K562 (cell line): Measurements from ENCODE around the gene HSPB6. TPM values are rescaled to one million over a fixed set of nuclear protein-coding genes. Genes with fewer than 3 reads are reported as not detected.

ENCODE experiments used
- ATAC-seq: fragments of 200-7000 bp; cut with Tn5 transposase; 3 replicates; pipeline ENCODE4 v1.9.1; 2020; ENCODE audit warnings: moderate library complexity
- BruUV-seq: library from RNA; stranded (reverse); fragments of 400-500 nt; replicated peaks from 2 replicates; lab custom pipeline; 2021; lab: Mats Ljungman, UMichigan
- CTCF ChIA-PET: fragments of 300-600 bp; formaldehyde crosslinking; extraction: SDS; loops from one replicate; lab custom pipeline; 2021; ENCODE audit warnings: low intra/inter-chr PET ratio; lab: Yijun Ruan, JAX
- POLR2A ChIA-PET: fragments of 300-600, 350-650 bp; sonication (Branson Sonifier 250); formaldehyde crosslinking; extraction: SDS; loops from one replicate; lab custom pipeline; 2021; ENCODE audit warnings: antibody characterized with exemption, inconsistent platforms; lab: Yijun Ruan, JAX
- DNase-seq, 4 experiments: peaks; one replicate each; pipeline versions ENCODE4 v3.0.0 to v3.0.0-alpha.2; 2011 to 2018; ENCODE audit warnings: low spot score in 3 of 4, mixed read lengths in 3 of 4; ENCODE audit errors: extremely low read depth in 1 of 4
- FAIRE-seq: peaks from 2 replicates; lab custom pipeline; 2011; peaks lifted over from hg19 to GRCh38; lab: Jason Lieb, UNC
- H2AFZ ChIP-seq: 2 replicates; pipeline ENCODE4 v1.6.0; 2011; ENCODE audit warnings: low read depth, low read length, control low read depth, inconsistent platforms
- H3K27ac ChIP-seq: fragments of 200-600 bp; 3 replicates; pipeline ENCODE4 v1.8.0; 2011; ENCODE audit warnings: low read depth, mild to moderate bottlenecking, control low read depth, inconsistent platforms, low read length, moderate library complexity, mixed read lengths; ENCODE audit errors: extremely low read depth
- H3K27me3 ChIP-seq, 2 experiments: fragments of 300-600 bp in 1 of 2; 2 replicates in 1 of 2; 3 replicates in 1 of 2; pipeline versions ENCODE4 v1.6.0 to v1.8.0; 2011; ENCODE audit warnings: inconsistent platforms in 2 of 2, low read length in 2 of 2, mild to moderate bottlenecking in 1 of 2, mixed read lengths in 1 of 2, moderate library complexity in 1 of 2; ENCODE audit not compliant: control insufficient read depth in 2 of 2, insufficient read depth in 2 of 2
- H3K36me3 ChIP-seq: fragments of 300-600 bp; 3 replicates; pipeline ENCODE4 v1.8.0; 2011; ENCODE audit warnings: mild to moderate bottlenecking, low read length, inconsistent platforms; ENCODE audit not compliant: control insufficient read depth, insufficient read depth
- H3K4me1 ChIP-seq, 2 experiments: fragments of 200-600 bp in 1 of 2; replicated peaks in 1 of 2; 2 replicates in 1 of 2; 3 replicates in 1 of 2; pipeline versions ENCODE4 v1.5.1 to v1.8.0; 2011; ENCODE audit warnings: inconsistent platforms in 2 of 2, low read length in 2 of 2, mild to moderate bottlenecking in 1 of 2, mixed read lengths in 1 of 2, moderate library complexity in 1 of 2; ENCODE audit not compliant: control insufficient read depth in 2 of 2, insufficient read depth in 2 of 2
- H3K4me2 ChIP-seq: 2 replicates; pipeline ENCODE4 v1.6.1; 2011; ENCODE audit warnings: low read length, control low read depth, inconsistent platforms, mixed read lengths; ENCODE audit not compliant: insufficient read depth
- H3K4me3 ChIP-seq: fragments of 200-600 bp; sonication (generic), shearing (Covaris generic); 2 replicates; pipeline ENCODE4 v1.5.1; 2016; ENCODE audit warnings: control low read depth, inconsistent platforms
- H3K79me2 ChIP-seq: fragments of 200-600 bp; 3 replicates; pipeline ENCODE4 v1.8.0; 2011; ENCODE audit warnings: low read length, inconsistent platforms; ENCODE audit not compliant: control insufficient read depth, insufficient read depth
- H3K9ac ChIP-seq, 2 experiments: 2 replicates each; pipeline versions ENCODE4 v1.6.0 to v1.6.1; 2011; ENCODE audit warnings: low read depth in 2 of 2, low read length in 2 of 2, control low read depth in 1 of 2, inconsistent platforms in 1 of 2, mild to moderate bottlenecking in 1 of 2, mixed read lengths in 1 of 2; ENCODE audit not compliant: insufficient read depth in 1 of 2
- H3K9me1 ChIP-seq: one replicate; pipeline ENCODE4 v1.6.0; 2011; ENCODE audit warnings: inconsistent platforms, mild to moderate bottlenecking, low read length, moderate library complexity; ENCODE audit not compliant: control insufficient read depth, insufficient read depth
- H3K9me3 ChIP-seq: replicated peaks from 2 replicates; pipeline ENCODE4 v1.5.1; 2011; ENCODE audit warnings: low read depth, low read length, inconsistent platforms; ENCODE audit not compliant: control insufficient read depth, insufficient read depth
- H4K20me1 ChIP-seq: replicated peaks from 2 replicates; pipeline ENCODE4 v1.6.1; 2011; ENCODE audit warnings: low read length, inconsistent platforms, mixed read lengths; ENCODE audit not compliant: control insufficient read depth, insufficient read depth
- ARHGAP35 ChIP-seq: fragments of 450-650 bp; IDR thresholded peaks from 2 replicates; pipeline ENCODE4 v1.6.1; 2018; ENCODE audit not compliant: partially characterized antibody
- C11orf30 ChIP-seq: fragments of 450-650 bp; IDR thresholded peaks from 2 replicates; pipeline ENCODE4 v1.6.1; 2016; ENCODE audit warnings: low read depth, mild to moderate bottlenecking
- E2F8 ChIP-seq: fragments of 450-650 bp; IDR thresholded peaks from 2 replicates; pipeline ENCODE4 v1.7.1; 2018; ENCODE audit warnings: mild to moderate bottlenecking, low read depth; ENCODE audit not compliant: partially characterized antibody
- FOXA3 ChIP-seq, 2 experiments: fragments of 450-650 bp in 1 of 2; sonication (generic) in 1 of 2; formaldehyde crosslinking; IDR thresholded peaks in 1 of 2; conservative IDR thresholded peaks in 1 of 2; 2 replicates each; pipeline versions ENCODE4 v1.4.0 to v1.8.0; 2020 to 2022; ENCODE audit warnings: mild to moderate bottlenecking in 2 of 2, missing genetic modification reagents in 1 of 2
- GABPB1 ChIP-seq: sonication (generic); formaldehyde crosslinking; IDR thresholded peaks from 2 replicates; pipeline ENCODE4 v1.8.0; 2022; ENCODE audit warnings: mild to moderate bottlenecking, missing genetic modification reagents
- GTF2E2 ChIP-seq: fragments of 200-800 bp; sonication (Bioruptor generic); IDR thresholded peaks from 2 replicates; pipeline ENCODE4 v1.6.1; 2016; ENCODE audit warnings: missing genetic modification characterization, missing compliant biosample characterization
- MBD2 ChIP-seq: sonication (generic); IDR thresholded peaks from 2 replicates; pipeline ENCODE4 v1.6.1; 2016; ENCODE audit warnings: low read depth, borderline replicate concordance
- MCM3 ChIP-seq: fragments of 450-650 bp; IDR thresholded peaks from 2 replicates; pipeline ENCODE4 v1.6.1; 2016
- MTA3 ChIP-seq: fragments of 450-650 bp; formaldehyde crosslinking; IDR thresholded peaks from 2 replicates; pipeline ENCODE4 v1.6.1; 2017; ENCODE audit warnings: mild to moderate bottlenecking, borderline replicate concordance
- PCBP1 ChIP-seq: fragments of 200-400 bp; formaldehyde crosslinking; IDR thresholded peaks from 2 replicates; pipeline ENCODE4 v1.6.1; 2018; ENCODE audit warnings: mild to moderate bottlenecking, low read depth, low read length; ENCODE audit not compliant: poor library complexity, severe bottlenecking
- PURB ChIP-seq: sonication (generic); formaldehyde crosslinking; IDR thresholded peaks from 2 replicates; pipeline ENCODE4 v1.9.0; 2021; ENCODE audit warnings: low read depth, mild to moderate bottlenecking, missing genetic modification reagents
- SRSF3 ChIP-seq: fragments of 200-400 bp; formaldehyde crosslinking; IDR thresholded peaks from 2 replicates; pipeline ENCODE4 v1.6.1; 2016; ENCODE audit warnings: mild to moderate bottlenecking, low read length, moderate library complexity; ENCODE audit not compliant: insufficient read depth
- STAG1 ChIP-seq: sonication (generic); formaldehyde crosslinking; IDR thresholded peaks from 2 replicates; pipeline ENCODE4 v1.5.0; 2020; ENCODE audit warnings: missing genetic modification reagents, borderline replicate concordance
- TAF1 ChIP-seq: IDR thresholded peaks from 2 replicates; pipeline ENCODE4 v1.6.1; 2011; ENCODE audit warnings: mild to moderate bottlenecking, low read length, moderate library complexity; ENCODE audit not compliant: insufficient read depth, control insufficient read depth, severe bottlenecking; ENCODE audit errors: extremely low read depth
- ZFX ChIP-seq: sonication (generic); formaldehyde crosslinking; IDR thresholded peaks from 2 replicates; pipeline ENCODE4 v1.8.0; 2022; ENCODE audit warnings: mild to moderate bottlenecking, missing genetic modification reagents, moderate library complexity
- ZNF444 ChIP-seq: fragments of 250-450 bp; sonication (Bioruptor Pico); IDR thresholded peaks from 2 replicates; pipeline ENCODE4 v1.4.0; 2020; ENCODE audit warnings: mild to moderate bottlenecking, moderate library complexity
- WGBS: fragments of 100-300 bp; shearing (Covaris generic); methylation state at CpG from one replicate; pipeline ENCODE4 v1.1.6; 2016; ENCODE audit warnings: low coverage, mixed read lengths; ENCODE audit not compliant: insufficient coverage; ENCODE audit errors: missing lambda C conversion rate; 5-methylcytosine and 5-hydroxymethylcytosine counted together
- in situ Hi-C: fragments of 300-500 bp; cut with MboI; formaldehyde crosslinking; loops from 4 replicates; pipeline ENCODE4 v1.15.0; 2018; ENCODE audit warnings: inconsistent platforms, mixed read lengths
- intact Hi-C: fragments of 100-400 bp; cut with micrococcal nuclease; formaldehyde crosslinking; loops from 2 replicates; pipeline ENCODE4 v1.14.2; 2022
- polyA plus RNA-seq, 8 experiments: library from polyadenylated mRNA; depleted of rRNA in 4 of 8; stranded (reverse) in 5 of 8; unstranded in 3 of 8; fragments of >200 nt; fragmentation: Nextera tagmentation in 2 of 8; fragmentation: Illumina TruSeq in 1 of 8; extraction: Ambion mirVana in 2 of 8; extraction: Trizol in 1 of 8; gene quantifications; 2 replicates each; pipeline versions ENCODE4 v1.2.1 to v1.2.3, GENCODE V29; 2011 to 2014; ENCODE audit warnings: inconsistent platforms in 1 of 8, missing spikeins in 1 of 8
- total RNA-seq, 7 experiments: library from RNA; depleted of rRNA in 6 of 7; stranded (reverse); fragments of >200 nt in 6 of 7; fragmentation: Illumina TruSeq in 2 of 7; extraction: Trizol in 2 of 7; gene quantifications; 2 replicates each; pipeline versions ENCODE4 v1.2.1 to v1.2.3, GENCODE V29; 2011 to 2021; ENCODE audit warnings: low replicate concordance in 1 of 7
- TF ChIP-seq, protein P1 (sequence below), 2 experiments: fragments of 250-450 bp in 1 of 2; fragments of 450-650 bp in 1 of 2; sonication (Bioruptor Pico) in 1 of 2; IDR thresholded peaks; 2 replicates each; pipeline versions ENCODE4 v1.6.1 to v1.8.0; 2016 to 2021; ENCODE audit warnings: mild to moderate bottlenecking in 2 of 2, moderate library complexity in 2 of 2, missing compliant biosample characterization in 1 of 2, missing genetic modification characterization in 1 of 2

Gene HSPB6
- total and polyA plus RNA-seq, 9 of the 15 experiments (the other 6 are each of a cell fraction or from before 2014, with no cell fraction given) = 0.55 TPM; not detected in 8

- FAIRE-seq = peak; percentile 95
- H3K4me1 ChIP-seq = peaks cover 27 to 47% of the 10 kb centered on the region in 2 experiments; a peak in 4 of 5 replicates
- TF ChIP-seq TAF1 (peak; percentile 43), ARHGAP35 (no peak), MBD2 (peak; percentile 81), GABPB1 (CRISPR knock-in tag) (peak; percentile 98), ZNF444 (CRISPR knock-in tag) (no peak), PURB (CRISPR knock-in tag) (no peak), MCM3 (no peak), ZFX (CRISPR knock-in tag) (0 out of 2 replicates have a peak, but pooled peaks have one; percentile 12), FOXA3 (CRISPR knock-in tag; conservative IDR thresholded peaks at IDR 0.05 in 1 of 2, IDR thresholded peaks at IDR 0.05 in 1 of 2) (no peak), MTA3 (no peak), GTF2E2 (tag) (0 out of 2 replicates have a peak, but pooled peaks have one; percentile 21), SRSF3 (no peak), C11orf30 (peak; percentile 71), PCBP1 (no peak), E2F8 (no peak), STAG1 (CRISPR knock-in tag) (no peak)
- TF ChIP-seq, protein P1, sequence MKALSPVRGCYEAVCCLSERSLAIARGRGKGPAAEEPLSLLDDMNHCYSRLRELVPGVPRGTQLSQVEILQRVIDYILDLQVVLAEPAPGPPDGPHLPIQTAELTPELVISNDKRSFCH (CRISPR knock-in tag; IDR thresholded peaks at IDR 0.05) = no peak
- TF ChIP-seq, protein P1 (tag; IDR thresholded peaks at IDR 0.05) = no peak
Observed at GRCh38 chr19:35745328-35746086, 11.3 kb downstream of the HSPB6 start, which contains the start of the genes PSENEN and U2AF1L4. Gene PSENEN, plus strand, starts transcription at chr19:35745651. Its CDS starts 280 bp downstream, at chr19:35745931. Gene U2AF1L4, minus strand, starts transcription at chr19:35745418. Its CDS starts 27 bp downstream, at chr19:35745391.

More at GRCh38 chr19:35745328-35746086, 11.3 kb downstream of the HSPB6 start, which contains the start of the genes PSENEN and U2AF1L4:
- Histone ChIP-seq H3K4me3 (peak within 1 kb of the TSS; percentile 92), H3K27ac (peak within 1 kb of the TSS; percentile 99), H3K4me2 (peak within 1 kb of the TSS; percentile 95), H3K79me2 (peaks cover 16% of the 10 kb centered on the region), H3K9me1 (no peaks in the 10 kb centered on the region), H3K9me3 (no peaks in the 10 kb centered on the region), H3K36me3 (peaks cover 19% of the 10 kb centered on the region; the same call in 1 of the 3 replicates), H2AFZ (peak within 1 kb of the TSS; percentile 92), H4K20me1 (no peaks in the 10 kb centered on the region), H3K9ac (peak within 1 kb of the TSS; percentile 92 to 94), H3K27me3 (no peaks in the 10 kb centered on the region)
- under 1% methylated on average over 40 of the region's 40 CpGs for WGBS
- intact Hi-C loops = loop anchor here (10.0 kb wide), 1 partner anchor 101 kb away; the partner anchor contains the start of genes COX6B1 and ETV2
- DNase-seq (peak; percentile 87 to 100 (median 90)), ATAC-seq (peak; percentile 70)
- BruUV-seq = TSS peak; percentile 62
- CTCF ChIA-PET = no interaction called here
- POLR2A ChIA-PET = interaction anchor here (0.7 to 1.9 kb wide), 6 partner anchors 9 to 401 kb away, joined by 3 to 12 read pairs (median 4); partner anchors contain the start of gene PROSER3
- in situ Hi-C loops = no loop called here
